K562 (cell line): Measurements from ENCODE around the gene LRP1. TPM values are rescaled to one million over a fixed set of nuclear protein-coding genes. Genes with fewer than 3 reads are reported as not detected.

ENCODE experiments used
- CC2D1A ChIP-seq: fragments of 450-650 bp; IDR thresholded peaks from 2 replicates; pipeline ENCODE4 v1.6.1; 2017; ENCODE audit warnings: mild to moderate bottlenecking
- CTBP1 ChIP-seq: fragments of 450-650 bp; IDR thresholded peaks from 2 replicates; pipeline ENCODE4 v1.6.1; 2016; ENCODE audit warnings: borderline replicate concordance
- GTF2A2 ChIP-seq: IDR thresholded peaks from 2 replicates; pipeline ENCODE4 v1.6.1; 2016; ENCODE audit warnings: mild to moderate bottlenecking, missing genetic modification characterization, missing compliant biosample characterization
- HNRNPH1 ChIP-seq: fragments of 200-400 bp; formaldehyde crosslinking; optimal IDR thresholded peaks from 2 replicates; pipeline ENCODE3; 2017; ENCODE audit warnings: low read depth, mild to moderate bottlenecking, low read length, moderate library complexity
- KAT8 ChIP-seq: fragments of 450-650 bp; IDR thresholded peaks from 2 replicates; pipeline ENCODE4 v1.6.1; 2016; ENCODE audit warnings: low read depth, mild to moderate bottlenecking
- KDM2B ChIP-seq: fragments of 250-450 bp; sonication (Bioruptor Pico); IDR thresholded peaks from 2 replicates; pipeline ENCODE4 v1.8.0; 2021; ENCODE audit warnings: mild to moderate bottlenecking, moderate library complexity
- LARP7 ChIP-seq: fragments of 450-650 bp; IDR thresholded peaks from 2 replicates; pipeline ENCODE4 v1.6.1; 2016
- MYC ChIP-seq, 2 experiments: fragments of 250-450 bp in 1 of 2; sonication (Bioruptor Pico) in 1 of 2; IDR thresholded peaks; 2 replicates each; pipeline versions ENCODE4 v1.5.1 to v1.6.1; 2012 to 2021; ENCODE audit warnings: low read depth in 2 of 2, borderline replicate concordance in 1 of 2, improper control_type of control experiment in 1 of 2, low read length in 1 of 2, mild to moderate bottlenecking in 1 of 2, moderate library complexity in 1 of 2
- NFE2L1 ChIP-seq: fragments of 450-650 bp; IDR thresholded peaks from 2 replicates; pipeline ENCODE4 v1.6.1; 2016; ENCODE audit warnings: missing genetic modification characterization, low read depth, mild to moderate bottlenecking, missing compliant biosample characterization, moderate library complexity, borderline replicate concordance
- RAD51 ChIP-seq: fragments of 450-650 bp; IDR thresholded peaks from 2 replicates; pipeline ENCODE4 v1.7.1; 2016; ENCODE audit warnings: low read depth, mild to moderate bottlenecking, borderline replicate concordance
- RBM34 ChIP-seq: fragments of 200-400 bp; formaldehyde crosslinking; IDR thresholded peaks from 2 replicates; pipeline ENCODE4 v1.6.1; 2018; ENCODE audit warnings: low read length, borderline replicate concordance; ENCODE audit not compliant: insufficient read depth
- SRSF1 ChIP-seq: fragments of 200-400 bp; formaldehyde crosslinking; IDR thresholded peaks from 2 replicates; pipeline ENCODE4 v1.6.1; 2017; ENCODE audit warnings: mild to moderate bottlenecking, low read depth, low read length, moderate library complexity
- U2AF2 ChIP-seq: fragments of 200-400 bp; formaldehyde crosslinking; optimal IDR thresholded peaks from 2 replicates; pipeline ENCODE3; 2017; ENCODE audit warnings: low read depth, mild to moderate bottlenecking, low read length
- XRCC3 ChIP-seq: fragments of 450-650 bp; IDR thresholded peaks from 2 replicates; pipeline ENCODE4 v1.6.1; 2017; ENCODE audit warnings: mild to moderate bottlenecking, moderate library complexity
- ZNF184 ChIP-seq: sonication (generic); formaldehyde crosslinking; IDR thresholded peaks from 2 replicates; pipeline ENCODE4 v1.5.0; 2020; ENCODE audit warnings: missing genetic modification reagents
- ZNF644 ChIP-seq: fragments of 200-800 bp; sonication (Bioruptor generic); IDR thresholded peaks from 2 replicates; pipeline ENCODE4 v1.6.1; 2016; ENCODE audit warnings: low read depth, missing genetic modification characterization, missing compliant biosample characterization
- ZNF764 ChIP-seq: fragments of 250-450 bp; sonication (Bioruptor Pico); IDR thresholded peaks from 2 replicates; pipeline ENCODE4 v1.4.0; 2020; ENCODE audit warnings: low read depth, mild to moderate bottlenecking, moderate library complexity
- ZNF77 ChIP-seq: fragments of 250-450 bp; sonication (Bioruptor Pico); IDR thresholded peaks from 2 replicates; pipeline ENCODE4 v1.5.0; 2020
- polyA plus RNA-seq, 8 experiments: library from polyadenylated mRNA; depleted of rRNA in 4 of 8; stranded (reverse) in 5 of 8; unstranded in 3 of 8; fragments of >200 nt; fragmentation: Nextera tagmentation in 2 of 8; fragmentation: Illumina TruSeq in 1 of 8; extraction: Ambion mirVana in 2 of 8; extraction: Trizol in 1 of 8; gene quantifications; 2 replicates each; pipeline versions ENCODE4 v1.2.1 to v1.2.3, GENCODE V29; 2011 to 2014; ENCODE audit warnings: inconsistent platforms in 1 of 8, missing spikeins in 1 of 8
- total RNA-seq, 7 experiments: library from RNA; depleted of rRNA in 6 of 7; stranded (reverse); fragments of >200 nt in 6 of 7; fragmentation: Illumina TruSeq in 2 of 7; extraction: Trizol in 2 of 7; gene quantifications; 2 replicates each; pipeline versions ENCODE4 v1.2.1 to v1.2.3, GENCODE V29; 2011 to 2021; ENCODE audit warnings: low replicate concordance in 1 of 7
- TF ChIP-seq, protein P1 (sequence below), 2 experiments: fragments of 450-650 bp; IDR thresholded peaks; 2 replicates each; pipeline ENCODE4 v1.6.1; 2016; ENCODE audit warnings: mild to moderate bottlenecking in 2 of 2, borderline replicate concordance in 1 of 2, low read depth in 1 of 2, moderate library complexity in 1 of 2
- TF ChIP-seq, protein P2 (sequence below): fragments of 450-650 bp; formaldehyde crosslinking; conservative IDR thresholded peaks from 2 replicates; pipeline ENCODE4 v1.4.0; 2022; ENCODE audit warnings: mild to moderate bottlenecking, missing genetic modification characterization

LRP1 gene
- total and polyA plus RNA-seq, 9 of the 15 experiments (the other 6 are each of a cell fraction or from before 2014, with no cell fraction given) = 0.04 to 0.64 (median 0.19) TPM; not detected in 2

DNA sequence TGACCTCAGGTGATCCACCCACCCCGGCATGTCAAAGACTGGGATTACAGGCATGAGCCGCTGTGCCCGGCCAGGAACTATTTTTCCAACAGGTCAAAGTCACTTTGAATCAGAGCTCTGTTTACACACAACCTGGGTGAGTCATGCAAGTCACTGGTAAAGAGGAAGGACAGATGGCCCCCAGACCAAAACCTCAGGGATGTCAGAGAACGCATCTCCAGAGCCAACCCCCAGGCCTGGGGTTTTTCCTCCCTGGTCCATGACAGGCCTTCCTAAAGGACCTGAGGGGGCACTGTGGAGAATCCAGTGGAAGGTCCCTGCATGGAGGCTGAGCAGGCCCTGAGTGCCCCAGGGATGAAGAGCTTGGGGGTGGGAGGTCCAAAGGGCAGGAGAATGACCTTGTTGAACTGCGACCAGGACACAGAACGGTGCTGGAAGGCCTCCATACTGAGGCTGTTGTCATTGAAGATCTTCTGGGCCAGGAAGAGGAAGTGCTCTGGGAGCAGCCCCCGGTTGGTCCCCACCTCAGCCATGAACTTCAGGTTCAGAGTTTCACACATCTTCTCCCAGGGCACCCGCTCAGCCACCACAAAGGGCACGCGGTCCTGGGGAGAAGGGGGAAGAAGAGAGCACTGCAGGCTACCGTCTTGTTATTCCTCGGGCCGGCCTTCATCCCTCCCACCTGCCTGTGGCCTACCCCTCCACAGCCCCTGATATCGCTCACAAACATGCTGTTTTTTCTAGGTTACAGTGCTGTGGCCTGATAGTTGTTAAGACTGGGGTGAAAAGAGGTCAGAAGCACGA is 26.2 kb upstream of the LRP1 start (continued):
- TF ChIP-seq, protein P1, sequence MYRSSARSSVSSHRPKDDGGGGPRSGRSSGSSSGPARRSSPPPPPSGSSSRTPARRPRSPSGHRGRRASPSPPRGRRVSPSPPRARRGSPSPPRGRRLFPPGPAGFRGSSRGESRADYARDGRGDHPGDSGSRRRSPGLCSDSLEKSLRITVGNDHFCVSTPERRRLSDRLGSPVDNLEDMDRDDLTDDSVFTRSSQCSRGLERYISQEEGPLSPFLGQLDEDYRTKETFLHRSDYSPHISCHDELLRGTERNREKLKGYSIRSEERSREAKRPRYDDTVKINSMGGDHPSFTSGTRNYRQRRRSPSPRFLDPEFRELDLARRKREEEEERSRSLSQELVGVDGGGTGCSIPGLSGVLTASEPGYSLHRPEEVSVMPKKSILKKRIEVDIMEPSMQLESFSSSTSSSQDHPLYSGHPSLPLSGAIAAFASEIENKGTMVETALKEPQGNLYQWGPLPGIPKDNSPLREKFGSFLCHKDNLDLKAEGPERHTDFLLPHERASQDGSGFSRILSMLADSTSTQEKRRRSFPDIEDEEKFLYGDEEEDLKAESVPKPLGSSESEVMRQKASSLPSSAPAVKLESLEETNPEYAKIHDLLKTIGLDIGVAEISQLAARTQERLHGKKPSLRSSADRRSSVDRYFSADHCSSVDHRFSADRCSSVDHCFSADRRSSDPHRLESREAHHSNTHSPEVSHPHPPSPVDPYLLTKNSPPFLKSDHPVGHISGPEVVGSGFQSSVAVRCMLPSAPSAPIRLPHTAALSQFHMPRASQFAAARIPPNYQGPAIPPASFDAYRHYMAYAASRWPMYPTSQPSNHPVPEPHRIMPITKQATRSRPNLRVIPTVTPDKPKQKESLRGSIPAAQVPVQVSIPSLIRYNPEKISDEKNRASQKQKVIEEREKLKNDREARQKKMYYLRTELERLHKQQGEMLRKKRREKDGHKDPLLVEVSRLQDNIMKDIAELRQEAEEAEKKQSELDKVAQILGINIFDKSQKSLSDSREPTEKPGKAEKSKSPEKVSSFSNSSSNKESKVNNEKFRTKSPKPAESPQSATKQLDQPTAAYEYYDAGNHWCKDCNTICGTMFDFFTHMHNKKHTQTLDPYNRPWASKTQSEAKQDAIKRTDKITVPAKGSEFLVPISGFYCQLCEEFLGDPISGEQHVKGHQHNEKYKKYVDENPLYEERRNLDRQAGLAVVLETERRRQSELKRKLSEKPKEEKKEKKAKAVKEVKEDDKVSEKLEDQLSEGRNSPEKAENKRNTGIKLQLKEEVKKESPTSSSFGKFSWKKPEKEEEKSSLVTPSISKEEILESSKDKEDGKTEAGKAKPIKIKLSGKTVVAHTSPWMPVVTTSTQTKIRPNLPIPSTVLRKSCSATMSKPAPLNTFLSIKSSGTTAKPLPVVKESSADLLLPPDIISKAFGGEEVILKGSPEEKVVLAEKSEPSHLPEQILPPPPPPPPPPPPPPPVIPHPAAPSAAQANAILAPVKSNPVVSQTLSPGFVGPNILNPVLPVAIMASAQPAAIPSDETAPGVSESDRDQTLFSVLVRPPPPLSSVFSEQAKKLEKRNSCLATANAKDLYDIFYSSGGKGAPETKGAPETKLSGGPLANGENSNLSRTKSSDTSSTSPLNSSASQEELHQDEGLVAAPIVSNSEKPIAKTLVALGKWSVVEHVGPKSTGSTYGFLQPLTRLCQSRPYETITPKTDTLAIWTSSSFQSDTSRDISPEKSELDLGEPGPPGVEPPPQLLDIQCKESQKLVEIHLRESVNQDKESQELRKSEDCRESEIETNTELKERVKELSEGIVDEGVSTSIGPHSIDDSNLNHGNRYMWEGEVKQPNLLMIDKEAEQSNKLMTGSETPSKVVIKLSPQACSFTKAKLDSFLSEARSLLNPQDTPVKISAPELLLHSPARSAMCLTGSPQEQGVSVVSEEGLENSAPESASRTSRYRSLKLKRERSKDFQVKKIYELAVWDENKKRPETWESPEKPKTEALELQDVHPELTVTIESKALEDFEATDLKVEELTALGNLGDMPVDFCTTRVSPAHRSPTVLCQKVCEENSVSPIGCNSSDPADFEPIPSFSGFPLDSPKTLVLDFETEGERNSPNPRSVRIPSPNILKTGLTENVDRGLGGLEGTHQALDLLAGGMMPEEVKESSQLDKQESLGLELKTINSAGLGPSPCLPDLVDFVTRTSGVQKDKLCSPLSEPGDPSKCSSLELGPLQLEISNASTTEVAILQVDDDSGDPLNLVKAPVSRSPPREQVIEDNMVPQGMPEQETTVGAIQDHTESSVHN (IDR thresholded peaks at IDR 0.05; ENCODE audit: borderline replicate concordance in 1 of 2, low read depth in 1 of 2) = no peak
- TF ChIP-seq HNRNPH1 (no peak), ZNF77 (no peak), MYC (IDR thresholded peaks at IDR 0.05; ENCODE audit: low read depth, low read length) (no peak), MYC (CRISPR knock-in tag; IDR thresholded peaks at IDR 0.05; ENCODE audit: borderline replicate concordance, low read depth) (no peak), KAT8 (no peak), U2AF2 (no peak), RBM34 (no peak), GTF2A2 (tag) (no peak), KDM2B (CRISPR knock-in tag) (no peak), RAD51 (no peak), ZNF764 (CRISPR knock-in tag) (no peak), ZNF644 (tag) (no peak), XRCC3 (no peak), CTBP1 (peak; percentile 71), NFE2L1 (tag) (no peak), LARP7 (no peak), SRSF1 (no peak), CC2D1A (no peak), ZNF184 (CRISPR knock-in tag) (no peak)
- TF ChIP-seq, protein P2, sequence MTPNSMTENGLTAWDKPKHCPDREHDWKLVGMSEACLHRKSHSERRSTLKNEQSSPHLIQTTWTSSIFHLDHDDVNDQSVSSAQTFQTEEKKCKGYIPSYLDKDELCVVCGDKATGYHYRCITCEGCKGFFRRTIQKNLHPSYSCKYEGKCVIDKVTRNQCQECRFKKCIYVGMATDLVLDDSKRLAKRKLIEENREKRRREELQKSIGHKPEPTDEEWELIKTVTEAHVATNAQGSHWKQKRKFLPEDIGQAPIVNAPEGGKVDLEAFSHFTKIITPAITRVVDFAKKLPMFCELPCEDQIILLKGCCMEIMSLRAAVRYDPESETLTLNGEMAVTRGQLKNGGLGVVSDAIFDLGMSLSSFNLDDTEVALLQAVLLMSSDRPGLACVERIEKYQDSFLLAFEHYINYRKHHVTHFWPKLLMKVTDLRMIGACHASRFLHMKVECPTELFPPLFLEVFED (CRISPR knock-in tag) = no peak
